Measurements from ENCODE around the gene ATAD5. TPM values are rescaled to one million over a fixed set of nuclear protein-coding genes. Genes with fewer than 3 reads are reported as not detected.

ATAD5 gene
- total RNA-seq, 6 experiments from 2014 or later = 2.2 to 4.7 (median 4.0) TPM

- peaks cover 6% of the 10 kb centered on the region; the same call in 1 of the 2 replicates for H3K36me3 Mint-ChIP-seq (ENCODE audit: low read depth)
- DNase-seq = no peak
- H3K4me1 Mint-ChIP-seq (ENCODE audit: low read depth) = no peaks in the 10 kb centered on the region
- H3K9me3 Mint-ChIP-seq = no peaks in the 10 kb centered on the region
- no peak overlapping the region for H3K4me3 Mint-ChIP-seq
- TF ChIP-seq CTCF (IDR thresholded peaks at IDR 0.05) = no peak
- H3K27ac Mint-ChIP-seq = no peak overlapping the region
- no peaks in the 10 kb centered on the region for H3K27me3 Mint-ChIP-seq (ENCODE audit: insufficient read depth)
These were observed 32.9 kb downstream of the ATAD5 start for GRCh38 chr17:30864636-30865035.

DNA sequence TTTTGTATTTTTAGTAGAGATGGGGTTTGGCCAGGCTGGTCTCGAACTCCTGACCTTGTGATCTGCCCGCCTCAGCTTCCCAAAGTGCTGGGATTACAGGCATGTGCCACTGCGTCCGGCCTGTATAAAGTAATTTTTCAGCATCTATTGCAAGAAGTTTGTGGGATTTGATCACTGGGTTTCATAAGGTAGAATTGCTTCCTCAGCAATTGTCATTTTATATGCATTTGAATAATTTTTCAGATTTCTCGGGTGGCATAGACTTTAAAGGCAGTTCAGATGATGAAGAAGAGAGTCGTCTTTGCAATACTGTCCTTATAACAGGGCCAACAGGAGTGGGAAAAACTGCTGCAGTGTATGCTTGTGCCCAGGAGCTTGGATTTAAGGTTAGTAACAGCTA is 37.2 kb downstream of the ATAD5 start:
- Mint-ChIP-seq H3K27me3 (ENCODE audit: insufficient read depth) (no peaks in the 10 kb centered on the region; the same call in none of the 2 replicates), H3K9me3 (no peaks in the 10 kb centered on the region), H3K36me3 (ENCODE audit: low read depth) (peaks cover 6% of the 10 kb centered on the region; the same call in 1 of the 2 replicates)

GRCh38 chr17:30886187-30886586 is 54.4 kb downstream of the ATAD5 start:
- no peak for TF ChIP-seq CTCF (IDR thresholded peaks at IDR 0.05)
- Mint-ChIP-seq H3K9me3 (no peaks in the 10 kb centered on the region), H3K27me3 (ENCODE audit: insufficient read depth) (no peaks in the 10 kb centered on the region; the same call in 1 of the 2 replicates), H3K4me3 (no peak overlapping the region), H3K4me1 (ENCODE audit: low read depth) (no peaks in the 10 kb centered on the region), H3K27ac (no peak overlapping the region), H3K36me3 (ENCODE audit: low read depth) (no peaks in the 10 kb centered on the region)
- DNase-seq = no peak

More for the DNA sequence above, 37.2 kb downstream of the ATAD5 start:
- Mint-ChIP-seq H3K4me1 (ENCODE audit: low read depth) (no peaks in the 10 kb centered on the region), H3K4me3 (no peak overlapping the region), H3K27ac (no peak overlapping the region)
- TF ChIP-seq CTCF (IDR thresholded peaks at IDR 0.05) = no peak
- DNase-seq = no peak

DNA sequence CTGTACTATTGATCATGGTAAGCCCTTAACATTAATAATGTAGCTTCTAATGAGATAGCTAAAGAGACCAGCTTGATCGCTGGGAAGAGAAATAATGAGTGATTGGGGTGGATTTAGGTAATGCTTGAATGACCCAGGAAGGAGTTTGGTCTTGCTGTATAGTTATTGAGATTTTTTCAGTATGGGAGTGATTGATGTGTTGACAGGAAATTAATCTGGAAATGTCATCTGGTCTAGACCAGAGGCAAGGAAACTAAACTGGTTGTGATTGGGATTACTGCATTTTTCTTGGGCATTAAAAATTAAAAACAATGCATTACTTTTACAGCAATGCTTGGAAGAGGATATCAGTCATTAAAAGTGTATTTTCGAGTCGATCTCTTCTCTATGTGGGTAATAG is 62.5 kb downstream of the ATAD5 start:
- no peak for DNase-seq
- no peaks in the 10 kb centered on the region for H3K9me3 Mint-ChIP-seq
- no peak overlapping the region for H3K27ac Mint-ChIP-seq
- H3K4me1 Mint-ChIP-seq (ENCODE audit: low read depth) = no peaks in the 10 kb centered on the region
- TF ChIP-seq CTCF (IDR thresholded peaks at IDR 0.05) = no peak
- peaks cover 6% of the 10 kb centered on the region for H3K36me3 Mint-ChIP-seq (ENCODE audit: low read depth)
- H3K4me3 Mint-ChIP-seq = no peak overlapping the region
- H3K27me3 Mint-ChIP-seq (ENCODE audit: insufficient read depth) = no peaks in the 10 kb centered on the region

DNA sequence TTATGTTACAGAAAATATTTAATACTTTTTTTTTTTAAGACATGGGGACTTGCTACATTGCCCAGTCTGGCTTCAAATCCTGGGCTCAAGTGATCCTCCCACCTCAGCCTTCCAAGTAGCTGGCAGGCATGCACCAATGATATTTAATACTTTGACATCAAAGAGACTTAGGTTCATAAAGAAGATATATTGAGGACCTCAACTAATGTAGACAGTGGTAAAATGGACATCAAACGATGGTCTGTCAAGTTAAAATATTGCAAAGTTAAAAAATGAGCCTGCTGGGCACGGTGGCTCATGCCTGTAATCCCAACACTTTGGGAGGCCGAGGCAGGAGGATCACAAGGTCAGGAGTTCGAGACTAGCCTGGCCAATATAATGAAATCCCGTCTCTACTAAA is 65.5 kb downstream of the ATAD5 start:
- no peak overlapping the region for H3K4me3 Mint-ChIP-seq
- H3K27me3 Mint-ChIP-seq (ENCODE audit: insufficient read depth) = no peaks in the 10 kb centered on the region
- no peaks in the 10 kb centered on the region for H3K9me3 Mint-ChIP-seq
- H3K36me3 Mint-ChIP-seq (ENCODE audit: low read depth) = peaks cover 6% of the 10 kb centered on the region
- no peak for DNase-seq
- TF ChIP-seq CTCF (IDR thresholded peaks at IDR 0.05) = no peak
- H3K4me1 Mint-ChIP-seq (ENCODE audit: low read depth) = no peaks in the 10 kb centered on the region
- no peak overlapping the region for H3K27ac Mint-ChIP-seq

DNA sequence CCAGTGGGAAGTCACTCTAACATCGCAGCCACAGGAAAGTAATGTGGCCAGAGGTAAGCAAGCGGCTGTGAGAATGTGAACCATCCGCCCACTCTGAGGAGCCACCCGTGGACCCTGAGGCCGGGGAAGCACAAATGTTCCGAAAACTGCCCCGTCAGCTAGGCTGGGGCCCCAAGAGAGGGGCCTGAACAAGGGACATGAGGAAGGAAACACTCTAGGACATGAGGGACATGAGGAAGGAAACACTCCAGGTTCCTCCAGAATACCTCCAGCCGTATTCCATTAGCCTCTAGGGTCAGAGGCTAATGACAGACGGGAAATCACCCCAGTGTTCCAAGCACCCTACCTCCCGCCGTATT is 74.0 kb downstream of the ATAD5 start:
- no peaks in the 10 kb centered on the region for H3K9me3 Mint-ChIP-seq
- no peak for TF ChIP-seq CTCF (IDR thresholded peaks at IDR 0.05)
- DNase-seq = no peak

More for the DNA sequence above, 74.0 kb downstream of the ATAD5 start:
- H3K4me3 Mint-ChIP-seq = peak overlapping the region; percentile 95
- peaks cover 27% of the 10 kb centered on the region for H3K4me1 Mint-ChIP-seq (ENCODE audit: low read depth)
- H3K27me3 Mint-ChIP-seq (ENCODE audit: insufficient read depth) = no peaks in the 10 kb centered on the region; the same call in 1 of the 2 replicates
- H3K36me3 Mint-ChIP-seq (ENCODE audit: low read depth) = peaks cover 17% of the 10 kb centered on the region
- peak overlapping the region; percentile 88 for H3K27ac Mint-ChIP-seq
